ENCODE data around the gene ATRAID.
A peak's percentile ranks its signal among the peaks of the same experiment; 100 is the strongest.
"Not testable (repeated sequence)": the region's sequence is repeated elsewhere in the genome, so short reads cannot be mapped to it uniquely, and the experiment has no call there.

ATRAID gene

DNA sequence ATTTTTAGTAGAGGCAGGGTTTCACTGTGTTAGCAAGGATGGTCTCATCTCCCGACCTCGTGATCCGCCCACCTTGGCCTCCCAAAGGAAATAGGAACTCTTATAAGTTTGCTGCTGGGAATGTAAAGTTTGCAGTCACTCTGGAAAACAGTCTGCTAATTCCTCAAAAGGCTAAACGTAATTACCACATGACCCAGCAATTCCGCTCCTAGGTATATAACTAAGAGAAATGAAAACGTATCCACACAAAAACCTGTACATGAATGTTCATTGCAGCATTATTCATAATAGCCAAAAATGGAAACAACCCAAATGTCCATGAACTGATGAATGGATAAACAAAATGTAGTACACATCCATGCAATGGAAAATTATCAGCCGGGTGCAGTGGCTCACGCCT lies 21.9 kb upstream of the ATRAID start:
- H3K4me3 ChIP-seq (ENCODE audit: low read length): no peak overlapping the region
- DNase-seq (ENCODE audit: low read depth, low spot score): no peak

DNA sequence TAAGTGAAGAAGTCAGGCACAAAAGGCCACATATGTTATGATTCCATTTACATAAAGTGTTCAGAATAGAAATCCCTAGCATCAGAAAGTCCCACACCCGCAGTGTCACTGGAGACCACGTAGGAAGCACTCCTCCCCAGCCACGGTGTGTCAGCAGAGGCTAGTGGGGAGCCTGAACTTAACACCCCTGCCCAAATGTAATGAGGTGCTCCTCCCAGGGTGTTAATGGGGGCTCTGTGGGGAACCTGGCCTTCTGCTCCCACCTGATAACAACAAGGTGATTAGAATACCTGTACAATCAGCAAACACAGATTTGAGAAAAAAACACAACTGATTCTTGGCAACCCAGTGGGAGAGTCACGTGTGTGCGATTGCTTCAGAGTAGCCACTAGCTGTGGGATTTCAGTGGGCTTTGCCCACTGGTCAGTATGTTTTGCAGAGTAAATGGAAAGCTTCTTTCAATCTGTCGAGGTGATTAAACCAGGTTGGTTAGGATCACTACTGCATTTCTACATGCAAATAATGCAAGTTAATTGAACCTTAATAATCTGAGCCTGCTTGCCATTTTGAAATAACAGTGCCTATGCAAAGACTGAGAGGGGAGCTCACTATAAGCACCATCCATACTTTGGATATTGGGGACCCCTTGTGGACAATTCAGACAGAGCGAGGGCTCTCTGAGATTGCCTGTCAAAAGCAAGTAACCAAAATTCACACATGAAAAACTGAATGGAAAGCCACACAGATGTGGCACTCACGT lies 20.6 kb upstream of the ATRAID start:
- no peak overlapping the region for H3K4me3 ChIP-seq (ENCODE audit: low read length)
- peak; percentile 63 for DNase-seq (ENCODE audit: low read depth, low spot score)

DNA sequence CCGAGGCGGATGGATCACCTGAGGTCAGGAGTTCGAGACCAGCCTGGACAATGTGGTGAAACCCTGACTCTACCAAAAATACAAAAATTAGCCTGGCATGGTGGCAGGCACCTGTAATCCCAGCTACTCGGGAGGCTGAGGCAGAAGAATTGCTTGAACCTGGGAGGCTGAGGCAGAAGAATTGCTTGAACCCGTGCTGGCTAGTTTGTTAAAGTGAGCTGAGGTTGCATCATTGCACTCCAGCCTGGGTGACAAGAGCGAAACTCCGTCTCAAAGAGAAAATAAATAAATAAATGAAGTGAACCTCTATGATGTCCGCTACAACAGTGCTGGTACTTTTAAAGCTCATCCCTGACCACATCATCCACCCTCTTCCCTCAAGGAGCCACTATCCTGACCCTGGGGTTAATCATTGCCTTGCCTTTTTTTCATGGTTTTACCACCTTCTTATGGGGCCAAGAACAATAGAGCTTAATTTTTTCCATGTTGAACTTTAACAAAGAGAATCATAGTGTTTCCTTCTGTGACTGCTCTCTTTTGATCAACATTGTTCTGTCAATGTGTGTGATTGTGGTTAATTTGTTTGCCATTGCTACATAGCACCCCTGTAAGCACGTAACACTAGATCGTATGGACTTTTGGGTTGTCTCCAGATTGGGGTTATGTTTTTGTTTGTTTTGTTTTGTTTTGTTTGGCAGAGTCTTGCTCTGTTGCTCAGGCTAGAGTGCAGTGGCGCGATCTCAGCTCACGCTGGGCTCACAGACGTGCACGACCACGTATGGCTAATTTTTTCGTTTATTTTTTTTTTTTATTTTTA lies 17.1 kb upstream of the ATRAID start:
- no peak for DNase-seq (ENCODE audit: low read depth, low spot score)
- H3K4me3 ChIP-seq (ENCODE audit: low read length): no peak overlapping the region

DNA sequence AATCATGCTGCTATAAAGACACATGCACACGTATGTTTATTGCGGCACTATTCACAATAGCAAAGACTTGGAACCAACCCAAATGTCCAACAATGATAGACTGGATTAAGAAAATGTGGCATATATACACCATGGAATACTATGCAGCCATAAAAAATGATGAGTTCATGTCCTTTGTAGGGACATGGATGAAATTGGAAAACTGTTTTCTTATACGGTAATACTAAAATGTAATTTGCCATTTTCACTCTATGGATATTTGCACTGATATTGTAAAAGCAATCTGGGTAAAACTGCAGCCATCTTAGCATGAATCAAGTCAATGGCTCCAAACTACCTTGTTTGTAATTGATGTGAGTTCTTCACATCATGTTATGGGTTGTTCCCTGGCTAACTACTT lies 16.0 kb upstream of the ATRAID start:
- H3K4me3 ChIP-seq (ENCODE audit: low read length); DNase-seq (ENCODE audit: low read depth, low spot score): not testable (repeated sequence)

DNA sequence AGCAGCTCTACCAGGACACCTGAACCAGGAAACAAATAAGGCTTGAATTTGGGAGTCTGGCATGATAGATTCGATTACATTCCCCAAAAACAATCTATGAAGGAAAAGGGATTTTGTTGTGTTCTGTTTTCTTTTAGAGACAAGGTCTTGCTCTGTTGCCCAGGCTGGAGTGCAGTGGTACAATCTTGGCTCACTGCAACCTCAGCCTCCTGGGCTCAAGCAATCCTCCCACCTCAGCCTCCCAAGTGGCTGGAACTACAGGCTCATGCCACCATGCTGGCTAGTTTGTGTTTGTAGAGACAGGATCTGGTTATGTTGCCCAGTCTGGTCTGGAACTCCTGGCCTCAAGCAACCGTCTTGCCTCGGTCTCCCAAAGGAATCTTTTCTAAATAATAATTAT lies 13.8 kb upstream of the ATRAID start:
- not testable (repeated sequence) for DNase-seq (ENCODE audit: low read depth, low spot score); H3K4me3 ChIP-seq (ENCODE audit: low read length)

DNA sequence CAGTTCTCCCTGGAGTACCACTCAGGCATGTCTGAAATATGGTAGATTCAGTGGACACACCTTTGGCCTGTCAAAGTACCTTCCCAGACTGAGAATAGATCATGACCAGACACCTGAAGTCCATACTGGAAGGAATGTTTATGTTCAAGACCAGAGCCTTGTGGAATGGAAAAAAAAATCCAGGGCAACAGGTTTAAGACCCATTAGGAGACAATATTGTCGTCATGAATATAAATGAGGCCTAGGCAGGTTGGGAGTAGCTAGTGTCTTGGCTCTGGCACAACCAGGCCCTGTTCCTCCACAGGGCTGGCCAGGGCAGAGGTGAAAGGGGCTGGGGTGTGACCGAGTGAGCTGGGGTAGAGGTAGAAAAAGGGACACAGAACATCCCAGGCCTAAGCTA lies 13.2 kb upstream of the ATRAID start:
- no peak for DNase-seq (ENCODE audit: low read depth, low spot score)
- H3K4me3 ChIP-seq (ENCODE audit: low read length): no peak overlapping the region

DNA sequence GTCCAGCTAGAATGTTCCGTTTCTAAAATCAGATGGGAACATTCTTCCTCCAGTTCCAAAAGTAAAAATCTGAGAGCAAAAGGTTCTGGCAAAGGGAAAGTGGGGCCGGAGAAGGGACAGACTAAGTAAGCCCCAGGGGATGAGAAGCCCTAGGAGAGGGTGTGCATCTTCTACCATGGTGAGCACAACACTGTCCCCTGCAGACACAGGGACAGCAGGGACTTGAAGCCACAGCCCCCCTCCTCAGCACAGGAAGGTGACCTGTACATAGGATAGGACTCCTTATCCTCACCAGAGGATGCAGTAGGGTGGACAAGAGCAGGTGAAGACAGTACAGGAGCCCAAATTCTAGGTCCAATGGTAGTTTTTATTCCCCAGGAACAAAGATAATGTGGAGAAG lies 12.6 kb upstream of the ATRAID start:
- no peak overlapping the region for H3K4me3 ChIP-seq (ENCODE audit: low read length)
- no peak for DNase-seq (ENCODE audit: low read depth, low spot score)

DNA sequence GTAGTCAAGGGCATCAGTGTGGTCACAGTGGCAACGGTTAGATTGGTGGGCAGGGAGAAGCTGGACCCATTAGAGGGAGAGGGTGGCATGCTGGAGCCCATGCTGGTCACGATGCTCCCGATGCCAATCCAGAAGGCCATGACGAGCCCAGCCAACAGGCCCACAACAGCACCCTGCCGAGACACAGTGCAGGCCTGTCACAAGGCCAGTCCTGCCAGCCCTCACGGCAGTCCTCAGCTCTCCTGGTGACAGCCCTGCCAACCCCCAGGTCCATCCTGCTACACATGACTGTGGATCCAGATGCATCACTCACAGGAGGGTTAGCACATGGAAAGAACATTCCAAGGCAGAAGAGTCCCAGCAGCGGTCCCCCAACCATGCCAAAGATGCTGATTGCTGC lies 10.2 kb upstream of the ATRAID start:
- no peak overlapping the region for H3K4me3 ChIP-seq (ENCODE audit: low read length)
- DNase-seq (ENCODE audit: low read depth, low spot score): no peak

DNA sequence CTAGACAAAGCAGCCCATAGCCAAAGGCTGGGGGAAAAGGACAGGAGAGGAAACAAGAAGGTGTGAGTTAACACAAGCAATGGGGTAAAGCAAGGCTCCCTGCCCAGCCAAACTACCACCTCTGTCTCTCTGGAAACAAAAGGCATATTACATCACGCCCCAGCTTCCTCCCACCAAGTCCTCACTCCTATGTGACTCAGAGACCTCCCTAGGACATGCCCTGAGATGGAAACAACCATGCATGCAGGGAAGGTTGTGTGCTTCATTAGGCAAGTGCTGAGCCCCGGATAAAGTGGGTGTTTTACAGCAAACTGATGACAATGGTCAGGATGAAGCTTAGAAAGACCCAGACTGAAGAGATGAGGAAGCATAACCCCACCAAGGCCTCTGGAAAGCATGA lies 9.0 kb upstream of the ATRAID start:
- H3K4me3 ChIP-seq (ENCODE audit: low read length): no peak overlapping the region
- DNase-seq (ENCODE audit: low read depth, low spot score): no peak

DNA sequence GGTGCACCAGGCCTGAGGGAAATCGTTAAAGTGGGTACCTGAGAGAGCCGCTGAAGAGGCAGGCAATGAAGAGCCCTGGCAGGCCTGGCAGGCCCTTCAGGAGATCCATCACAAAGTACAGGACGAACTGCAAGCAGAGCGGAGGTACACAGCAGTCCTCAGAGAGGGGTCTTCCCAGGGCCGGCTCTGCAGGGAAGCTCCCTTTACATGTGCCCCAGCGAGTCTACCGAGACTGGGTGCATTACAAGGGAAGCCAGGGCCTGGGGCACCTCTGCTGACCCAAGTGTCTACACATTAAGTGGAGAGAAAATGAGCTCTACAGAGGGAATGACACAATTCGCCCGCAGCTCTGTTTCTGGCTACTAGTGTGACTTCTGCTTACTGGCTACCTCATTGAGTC lies 8.1 kb upstream of the ATRAID start:
- DNase-seq (ENCODE audit: low read depth, low spot score): no peak
- H3K4me3 ChIP-seq (ENCODE audit: low read length): no peak overlapping the region

DNA sequence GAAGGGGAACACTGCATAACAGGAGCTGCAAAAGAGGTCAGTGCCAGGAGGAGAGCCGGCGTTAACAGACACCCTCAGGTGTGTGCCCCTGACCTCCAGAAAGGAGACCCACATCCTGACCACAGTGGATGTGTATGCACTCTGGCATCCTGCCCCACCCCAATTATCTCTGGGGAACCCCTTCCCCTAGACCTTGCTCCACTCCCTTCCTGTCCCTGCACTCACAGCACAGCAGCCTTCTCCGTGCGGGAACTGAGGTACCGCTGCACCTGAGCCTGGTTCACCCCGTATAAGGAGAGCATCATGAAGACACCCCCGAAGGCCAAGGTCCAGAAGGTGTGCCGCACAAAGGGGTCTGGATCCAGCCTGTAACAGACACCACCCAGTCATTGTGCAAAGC lies 7.3 kb upstream of the ATRAID start:
- H3K4me3 ChIP-seq (ENCODE audit: low read length): no peak overlapping the region
- DNase-seq (ENCODE audit: low read depth, low spot score): no peak

DNA sequence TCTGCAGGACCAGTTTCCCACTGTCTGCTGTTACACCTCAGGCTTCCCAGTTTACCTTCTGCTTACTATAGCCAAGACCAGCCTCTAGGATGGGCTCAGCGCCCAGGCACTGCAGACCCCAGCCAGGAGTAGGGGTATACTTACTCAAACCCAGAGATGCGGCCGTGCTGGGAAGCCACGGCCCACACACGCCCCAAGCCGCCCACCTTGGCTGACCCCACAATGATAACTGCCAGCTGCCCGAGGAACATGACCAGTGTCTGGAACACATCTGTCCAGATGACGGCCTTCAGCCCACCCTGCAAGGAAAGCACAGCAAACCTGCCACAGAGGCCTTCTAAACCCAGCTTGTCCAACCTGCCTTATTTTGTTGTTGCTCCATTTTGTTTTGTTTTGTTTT lies 6.6 kb upstream of the ATRAID start:
- DNase-seq (ENCODE audit: low read depth, low spot score): no peak

DNA sequence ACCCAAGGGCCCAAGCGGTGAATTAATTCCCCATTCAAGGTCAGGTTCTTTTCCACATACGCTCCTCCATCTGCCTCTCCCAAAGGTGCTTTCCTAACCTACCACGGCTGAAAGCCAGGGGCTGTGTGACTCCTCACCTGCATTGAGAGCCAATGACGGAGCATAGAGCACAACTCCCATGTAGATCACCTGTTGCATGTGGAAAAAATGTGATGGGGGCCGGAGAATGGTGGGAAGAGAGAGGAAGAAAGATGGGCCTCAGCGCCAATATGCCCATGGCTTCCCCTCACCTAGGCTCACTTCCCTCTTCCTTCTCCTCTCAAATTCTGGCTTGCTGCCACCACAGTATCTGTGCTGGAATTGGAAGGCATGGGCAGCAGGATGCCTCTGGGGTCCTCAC lies 5.5 kb upstream of the ATRAID start:
- no peak for DNase-seq (ENCODE audit: low read depth, low spot score)
- H3K4me3 ChIP-seq (ENCODE audit: low read length): no peak overlapping the region

More for the DNA sequence above, 6.6 kb upstream of the ATRAID start:
- H3K4me3 ChIP-seq (ENCODE audit: low read length): no peak overlapping the region

DNA sequence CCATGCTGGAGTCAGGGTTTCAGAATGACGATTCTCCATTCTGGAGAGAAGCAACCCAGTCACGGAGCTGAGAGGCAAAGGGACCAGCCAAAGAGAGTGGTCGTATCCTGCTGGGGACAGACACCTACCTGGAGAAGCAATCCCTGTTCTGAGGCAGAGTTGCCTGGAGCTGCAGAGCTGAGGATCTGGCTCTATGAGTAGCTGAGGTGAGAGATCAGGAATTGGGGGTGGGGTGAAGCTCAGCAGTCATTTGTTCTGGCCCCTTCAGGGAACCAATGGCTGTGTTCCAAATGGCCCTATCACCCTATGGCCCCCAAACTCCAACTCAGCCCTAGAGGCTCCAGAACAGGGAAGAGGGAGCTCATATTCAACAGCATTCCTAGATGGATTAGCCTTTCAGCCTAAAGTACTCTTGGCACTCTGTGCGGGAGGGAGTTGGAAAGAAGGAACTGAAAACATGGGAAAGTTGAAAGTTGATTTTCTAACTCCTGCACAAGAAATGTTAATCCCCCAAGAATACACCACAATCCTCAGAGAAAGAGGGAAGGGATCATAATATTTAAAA lies 3.3 kb upstream of the ATRAID start:
- DNase-seq (ENCODE audit: low read depth, low spot score): no peak
- no peak overlapping the region for H3K4me3 ChIP-seq (ENCODE audit: low read length)

DNA sequence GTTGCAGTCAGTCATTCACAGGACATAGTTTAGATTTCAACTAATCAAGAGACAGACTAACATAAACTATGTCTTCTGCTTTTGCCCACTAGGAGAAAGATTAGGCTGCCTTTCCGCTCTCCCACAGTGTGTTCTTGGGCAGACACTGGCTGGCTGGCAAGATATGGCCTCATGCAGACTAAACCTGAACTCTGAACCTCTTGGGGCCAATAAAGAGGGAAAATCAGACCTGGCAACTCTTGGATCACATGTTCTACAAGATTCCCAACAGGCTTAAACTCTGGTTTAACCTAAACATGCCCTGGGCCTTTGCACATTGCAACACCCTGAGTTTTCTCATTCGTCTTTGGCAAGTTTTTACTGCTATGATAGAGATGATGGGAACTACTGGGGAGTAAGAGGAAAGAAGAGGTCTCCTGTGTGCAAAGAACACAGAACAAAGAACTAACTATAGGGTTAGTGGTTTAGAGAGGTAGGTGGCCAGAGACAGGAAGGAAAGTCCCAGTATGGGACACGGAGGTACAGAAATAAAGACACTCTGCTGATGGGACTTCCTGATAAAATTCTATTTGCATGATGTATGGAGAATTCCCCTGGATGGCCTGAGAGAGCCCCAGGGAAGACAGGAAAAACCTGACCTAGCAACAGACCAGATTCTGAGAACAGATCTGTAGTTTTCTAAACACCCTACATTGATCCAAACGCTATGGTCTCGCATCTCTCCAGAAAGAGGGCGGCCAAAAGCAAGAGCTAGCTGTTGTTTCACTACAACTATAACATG lies 2.0 kb upstream of the ATRAID start:
- no peak overlapping the region for H3K4me3 ChIP-seq (ENCODE audit: low read length)
- DNase-seq (ENCODE audit: low read depth, low spot score): no peak

DNA sequence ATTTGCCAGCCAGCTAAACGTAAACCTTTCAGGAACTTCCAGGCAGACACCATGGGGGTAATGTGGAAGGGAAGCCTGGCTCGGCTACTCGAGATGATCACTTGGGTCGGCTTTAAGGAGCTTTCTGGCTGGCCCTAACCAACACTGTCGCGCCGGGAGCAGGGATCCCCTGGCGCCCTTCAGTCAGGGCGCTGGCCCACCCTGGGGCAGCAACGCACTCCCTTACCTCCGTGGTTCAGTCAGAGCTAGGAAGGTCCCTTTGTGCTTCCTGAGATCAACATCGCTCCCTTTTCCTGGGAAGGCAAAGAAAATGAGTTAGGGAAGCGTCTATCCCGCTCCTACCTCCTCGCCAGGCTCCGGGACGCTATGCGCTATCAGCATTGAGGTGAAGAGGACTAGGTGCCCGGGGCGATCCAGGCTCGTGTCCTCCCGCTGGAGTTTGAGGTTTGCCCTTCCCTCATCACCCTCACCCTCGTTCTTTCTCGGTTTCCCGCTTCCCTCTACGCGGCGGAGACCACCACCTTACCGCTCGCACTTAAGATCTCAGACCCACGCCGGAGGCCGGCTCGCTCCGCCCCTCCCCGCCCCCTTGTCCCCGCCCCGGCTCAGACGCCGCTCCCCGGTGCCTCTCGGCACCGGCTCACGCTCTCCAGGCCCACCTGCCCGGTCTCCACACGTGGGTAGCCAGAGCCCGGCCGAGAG lies 449 bp upstream of the ATRAID start:
- peak overlapping the region; percentile 76 for H3K4me3 ChIP-seq (ENCODE audit: low read length)
- DNase-seq (ENCODE audit: low read depth, low spot score): no peak

DNA sequence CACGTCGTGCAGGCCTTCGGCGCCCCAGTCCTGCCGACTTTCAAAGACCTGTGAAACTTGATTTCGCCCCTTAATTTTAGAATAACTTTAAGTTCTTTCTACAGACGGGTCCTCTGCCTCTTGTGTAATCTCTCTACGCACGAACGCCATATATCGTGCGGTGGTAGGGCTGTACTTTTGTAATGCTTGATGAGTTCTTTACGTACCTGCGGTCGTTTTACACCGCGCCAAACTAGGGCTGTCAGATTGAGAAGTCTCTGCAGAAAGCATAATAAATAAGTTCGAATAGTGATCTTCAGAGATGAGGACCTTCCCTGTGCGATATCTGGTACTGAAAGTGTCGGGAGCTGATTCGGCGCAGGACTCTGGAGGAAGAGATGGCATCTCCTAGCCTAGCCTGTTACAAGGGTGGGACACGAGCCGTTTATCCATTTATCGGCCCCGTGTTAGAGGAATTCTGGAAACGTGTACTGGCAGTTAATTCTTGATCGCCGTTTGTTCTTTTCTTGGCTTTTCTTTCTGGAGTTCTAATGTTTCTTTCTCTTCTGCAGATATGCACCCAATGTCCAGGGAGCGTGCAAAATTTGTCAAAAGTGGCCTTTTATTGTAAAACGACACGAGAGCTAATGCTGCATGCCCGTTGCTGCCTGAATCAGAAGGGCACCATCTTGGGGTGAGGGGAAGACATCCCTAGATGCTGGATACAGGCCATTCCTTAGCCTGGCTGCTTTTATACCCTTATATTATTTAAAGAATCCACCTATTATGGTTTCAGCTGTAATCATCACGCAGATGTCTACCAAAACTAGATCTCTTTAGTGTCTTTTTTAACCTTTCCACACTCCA lies 1.0 kb downstream of the ATRAID start:
- peak; percentile 38 for DNase-seq (ENCODE audit: low read depth, low spot score)
- H3K4me3 ChIP-seq (ENCODE audit: low read length): peak overlapping the region; percentile 76

DNA sequence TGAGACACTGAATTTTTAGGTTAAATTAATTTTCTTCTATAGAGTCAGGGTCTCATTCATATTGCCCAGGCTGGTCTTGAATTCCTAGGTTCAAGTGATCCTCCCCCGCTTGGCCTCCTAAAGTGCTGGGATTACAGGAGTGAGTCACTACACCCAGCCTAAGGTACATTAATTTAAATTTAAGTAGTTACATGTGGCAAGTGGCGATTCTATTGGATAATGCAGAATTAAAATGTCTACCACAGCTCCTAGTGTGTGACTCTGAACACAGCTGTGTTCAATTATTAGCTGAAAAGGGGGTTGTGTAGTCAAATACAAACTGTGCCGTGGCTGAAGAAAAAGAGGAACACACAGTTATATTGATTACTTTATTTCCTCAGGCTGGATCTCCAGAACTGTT lies 3.1 kb downstream of the ATRAID start:
- no peak for DNase-seq (ENCODE audit: low read depth, low spot score)
- no peak overlapping the region for H3K4me3 ChIP-seq (ENCODE audit: low read length)

Measured in Jurkat, Clone E6-1 (cell line).